Astrocyte of the spinal cord (primary cell): ENCODE data around the gene MPP2.
"Not testable (repeated sequence)": the region's sequence is repeated elsewhere in the genome, so short reads cannot be mapped to it uniquely, and the experiment has no call there.

Source experiments
- DNase-seq: peaks from one replicate; pipeline ENCODE4 v3.0.0; 2011; ENCODE audit warnings: low read depth, low spot score
- H3K4me3 ChIP-seq: 2 replicates; pipeline ENCODE4 v1.5.1; 2011; ENCODE audit warnings: low read depth, mild to moderate bottlenecking, low read length, moderate library complexity
- in situ Hi-C: cut with HindIII; loops from 2 replicates; pipeline ENCODE4 v1.10.0; 2017; ENCODE audit warnings: low sequenced_read_pairs
- TF ChIP-seq, protein P1 (sequence below): IDR thresholded peaks from 2 replicates; pipeline ENCODE4 v1.5.1; 2012; ENCODE audit warnings: low read depth, mild to moderate bottlenecking, low read length, inconsistent platforms

MPP2 gene

DNA sequence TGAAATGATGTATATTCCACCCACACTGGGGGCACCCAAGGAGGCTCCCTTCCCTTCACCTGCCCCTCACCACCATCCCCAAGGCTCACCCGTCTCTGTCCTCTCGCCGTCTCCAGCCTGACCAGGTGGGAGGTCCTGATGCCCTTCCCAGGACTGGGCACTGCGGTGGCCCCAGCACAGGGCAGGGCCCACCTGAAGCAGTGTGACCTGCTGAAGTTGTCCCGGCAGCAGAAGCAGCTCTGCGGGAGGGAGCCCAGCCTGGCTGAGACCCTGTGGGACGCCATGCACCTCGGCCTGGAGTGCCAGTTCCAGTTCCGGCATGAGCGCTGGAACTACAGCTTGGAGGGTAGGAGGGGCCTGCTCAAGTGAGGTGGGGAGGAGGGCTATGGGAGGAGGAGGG lies 25.0 kb upstream of the MPP2 start:
- H3K4me3 ChIP-seq: no peak overlapping the region
- in situ Hi-C loops: no loop called here
- TF ChIP-seq, protein P1, sequence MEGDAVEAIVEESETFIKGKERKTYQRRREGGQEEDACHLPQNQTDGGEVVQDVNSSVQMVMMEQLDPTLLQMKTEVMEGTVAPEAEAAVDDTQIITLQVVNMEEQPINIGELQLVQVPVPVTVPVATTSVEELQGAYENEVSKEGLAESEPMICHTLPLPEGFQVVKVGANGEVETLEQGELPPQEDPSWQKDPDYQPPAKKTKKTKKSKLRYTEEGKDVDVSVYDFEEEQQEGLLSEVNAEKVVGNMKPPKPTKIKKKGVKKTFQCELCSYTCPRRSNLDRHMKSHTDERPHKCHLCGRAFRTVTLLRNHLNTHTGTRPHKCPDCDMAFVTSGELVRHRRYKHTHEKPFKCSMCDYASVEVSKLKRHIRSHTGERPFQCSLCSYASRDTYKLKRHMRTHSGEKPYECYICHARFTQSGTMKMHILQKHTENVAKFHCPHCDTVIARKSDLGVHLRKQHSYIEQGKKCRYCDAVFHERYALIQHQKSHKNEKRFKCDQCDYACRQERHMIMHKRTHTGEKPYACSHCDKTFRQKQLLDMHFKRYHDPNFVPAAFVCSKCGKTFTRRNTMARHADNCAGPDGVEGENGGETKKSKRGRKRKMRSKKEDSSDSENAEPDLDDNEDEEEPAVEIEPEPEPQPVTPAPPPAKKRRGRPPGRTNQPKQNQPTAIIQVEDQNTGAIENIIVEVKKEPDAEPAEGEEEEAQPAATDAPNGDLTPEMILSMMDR: no peak
- no peak for DNase-seq

- no peak for DNase-seq
- in situ Hi-C loops: no loop called here
- no peak overlapping the region for H3K4me3 ChIP-seq
- TF ChIP-seq, protein P1: no peak
Measured at GRCh38 chr17:43931062-43931571, 23.8 kb upstream of the MPP2 start.

DNA sequence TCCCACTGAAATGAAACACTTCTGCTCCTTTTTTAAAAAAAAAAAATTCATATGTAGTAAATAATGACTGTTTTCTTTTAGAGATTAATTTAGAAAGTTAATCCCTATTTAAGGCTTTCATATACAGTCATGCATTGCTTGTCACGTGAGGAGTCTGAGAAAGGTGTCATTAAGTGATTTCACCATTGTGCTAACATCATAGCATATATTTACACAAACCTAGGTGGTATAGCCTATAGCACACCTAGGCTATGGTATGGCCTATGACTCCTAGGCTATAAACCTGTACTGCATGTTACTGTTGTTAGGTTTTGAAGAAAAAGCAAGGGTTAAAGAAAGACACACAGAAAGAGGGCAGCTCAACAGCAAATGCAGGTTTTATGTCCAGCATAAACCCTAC lies 21.3 kb upstream of the MPP2 start:
- H3K4me3 ChIP-seq: no peak overlapping the region
- DNase-seq: no peak
- TF ChIP-seq, protein P1: no peak
- in situ Hi-C loops: no loop called here

DNA sequence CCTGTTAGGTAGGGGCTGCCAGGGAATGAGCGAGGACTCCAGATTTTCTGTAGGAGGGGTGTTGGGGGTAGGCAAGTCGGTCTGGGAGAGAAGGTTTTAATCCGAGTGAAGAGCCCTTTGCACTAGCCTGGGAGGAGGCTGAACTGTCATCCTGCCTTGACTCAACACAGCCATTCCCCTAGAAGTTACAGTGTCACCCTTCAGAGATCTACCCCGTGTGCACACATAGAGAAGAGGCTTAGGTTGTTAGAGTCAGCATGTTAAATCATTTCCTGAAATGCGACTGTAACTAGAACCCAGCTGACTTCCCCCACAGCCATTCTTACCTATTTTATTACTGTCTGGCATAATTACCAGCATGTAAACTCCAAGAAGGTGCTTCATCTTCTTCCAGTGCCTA lies 20.6 kb upstream of the MPP2 start:
- DNase-seq, in situ Hi-C loops, H3K4me3 ChIP-seq: not testable (repeated sequence)

- DNase-seq: no peak
- H3K4me3 ChIP-seq: no peak overlapping the region
Measured at GRCh38 chr17:43927060-43927864, 19.9 kb upstream of the MPP2 start.

GRCh38 chr17:43924558-43924957 lies 17.2 kb upstream of the MPP2 start:
- no peak overlapping the region for H3K4me3 ChIP-seq
- TF ChIP-seq, protein P1: no peak
- in situ Hi-C loops: no loop called here
- no peak for DNase-seq

More at GRCh38 chr17:43927060-43927864, 19.9 kb upstream of the MPP2 start:
- TF ChIP-seq, protein P1: no peak
- in situ Hi-C loops: no loop called here

DNA sequence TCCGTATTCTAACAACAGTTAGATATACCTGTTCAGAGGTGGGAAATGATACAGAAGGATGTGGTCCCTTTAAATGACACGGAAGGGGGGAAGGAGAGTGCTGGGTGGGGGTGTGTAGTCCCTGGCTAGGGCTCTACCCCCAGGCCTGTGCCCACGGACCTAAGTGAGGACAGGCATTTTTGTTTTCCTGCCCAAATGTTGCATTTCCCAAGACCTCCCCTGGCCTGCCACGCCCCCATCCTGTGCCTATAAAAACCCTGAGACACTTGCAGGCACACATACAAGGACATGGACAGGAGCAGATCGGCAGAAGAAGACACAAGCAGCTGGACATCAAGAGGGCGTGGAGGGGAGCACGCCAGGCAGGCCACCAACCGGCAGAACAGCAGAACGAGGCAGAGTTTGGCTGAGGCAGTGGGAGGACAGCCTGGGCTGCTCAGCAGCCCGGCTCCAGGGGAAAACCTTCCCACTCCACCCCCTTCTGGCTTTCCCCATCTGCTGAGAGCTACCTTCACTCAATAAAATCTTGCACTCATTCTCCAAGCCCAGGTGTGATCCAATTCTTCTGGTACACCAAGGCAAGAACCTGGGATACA lies 13.3 kb upstream of the MPP2 start:
- no peak overlapping the region for H3K4me3 ChIP-seq
- in situ Hi-C loops: no loop called here
- TF ChIP-seq, protein P1: no peak

More for the DNA sequence above, 13.3 kb upstream of the MPP2 start:
- DNase-seq: no peak
